Neutrophil (primary cell): ENCODE measurements around the gene PRKN.

Experiments used
- H3K27ac ChIP-seq: fragments of 200-600 bp; sonication (generic); 2 replicates; pipeline ENCODE4 v1.5.1; 2016; ENCODE audit warnings: mild to moderate bottlenecking, moderate library complexity
- H3K27me3 ChIP-seq: fragments of 200-600 bp; sonication (generic); 2 replicates; pipeline ENCODE4 v1.6.0; 2016; ENCODE audit warnings: mild to moderate bottlenecking
- H3K36me3 ChIP-seq: fragments of 200-600 bp; sonication (generic); 2 replicates; pipeline ENCODE4 v1.5.1; 2017
- H3K4me1 ChIP-seq, 2 experiments: fragments of 200-600 bp in 1 of 2; sonication (generic) in 1 of 2; 1 replicate in 1 of 2; 2 replicates in 1 of 2; pipeline versions ENCODE4 v1.5.1 to v1.6.1; 2013 to 2016; ENCODE audit warnings: low read depth in 1 of 2, low read length in 1 of 2, mild to moderate bottlenecking in 1 of 2, moderate library complexity in 1 of 2; ENCODE audit not compliant: control insufficient read depth in 1 of 2, insufficient read depth in 1 of 2
- H3K4me3 ChIP-seq, 2 experiments: fragments of 200-600 bp in 1 of 2; sonication (generic) in 1 of 2; 1 replicate in 1 of 2; 2 replicates in 1 of 2; pipeline ENCODE4 v1.5.1; 2013 to 2016; ENCODE audit warnings: low read depth in 1 of 2, low read length in 1 of 2, mild to moderate bottlenecking in 1 of 2, moderate library complexity in 1 of 2
- H3K9me3 ChIP-seq: fragments of 200-600 bp; sonication (generic); 2 replicates; pipeline ENCODE4 v1.5.1; 2016
- CTCF ChIP-seq: fragments of 200-600 bp; sonication (generic); IDR thresholded peaks from 2 replicates; pipeline ENCODE4 v1.5.1; 2016; ENCODE audit warnings: antibody characterized with exemption

Gene PRKN

DNA sequence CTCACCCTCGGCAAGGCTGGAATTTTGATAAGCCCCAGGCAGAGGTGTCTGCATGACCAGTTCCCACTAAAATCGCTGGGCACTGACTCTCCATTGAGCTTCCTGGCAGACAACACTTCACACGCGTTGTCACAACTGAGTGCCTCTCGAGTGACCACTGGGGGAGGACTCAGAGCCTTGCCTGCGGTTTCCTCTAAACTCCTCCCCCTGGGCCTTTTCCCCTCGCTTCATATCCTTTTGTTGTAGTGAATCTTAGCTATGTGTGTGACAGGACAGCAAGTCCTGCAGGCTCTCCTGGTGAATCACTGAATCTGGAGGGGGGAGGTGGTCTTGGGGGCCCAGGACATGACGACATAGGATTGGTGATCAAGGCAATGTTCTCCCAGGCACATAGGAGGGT lies 670.8 kb downstream of the PRKN start:
- no peaks in the 10 kb centered on the region for H3K4me1 ChIP-seq
- H3K9me3 ChIP-seq = no peaks in the 10 kb centered on the region
- H3K36me3 ChIP-seq = no peaks in the 10 kb centered on the region
- no peaks in the 10 kb centered on the region for H3K27me3 ChIP-seq
- TF ChIP-seq CTCF = no peak
- H3K27ac ChIP-seq = no peak overlapping the region
- H3K4me3 ChIP-seq = no peak overlapping the region

DNA sequence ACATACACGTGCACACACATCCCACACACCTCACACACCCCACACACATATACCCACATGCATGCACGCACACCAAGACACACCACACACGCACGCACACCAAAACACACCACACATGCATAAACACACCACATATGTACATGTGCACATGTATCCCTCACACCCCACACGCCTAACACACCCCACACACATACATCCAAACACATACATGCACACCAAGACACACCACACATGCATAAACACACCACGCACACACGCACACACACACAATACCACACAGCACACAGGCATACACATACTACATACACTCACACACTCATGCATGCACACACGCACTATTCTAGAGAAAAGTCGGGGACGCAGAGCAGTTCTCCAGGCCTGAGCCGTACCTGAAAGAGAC lies 671.5 kb downstream of the PRKN start:
- Histone ChIP-seq H3K4me3 (no peak overlapping the region), H3K36me3 (no peaks in the 10 kb centered on the region), H3K27ac (no peak overlapping the region), H3K4me1 (no peaks in the 10 kb centered on the region), H3K27me3 (no peaks in the 10 kb centered on the region), H3K9me3 (no peaks in the 10 kb centered on the region)
- TF ChIP-seq CTCF = no peak

GRCh38 chr6:162055365-162055764 lies 672.2 kb downstream of the PRKN start:
- no peaks in the 10 kb centered on the region for H3K4me1 ChIP-seq
- no peak for TF ChIP-seq CTCF
- no peaks in the 10 kb centered on the region for H3K27me3 ChIP-seq
- no peak overlapping the region for H3K27ac ChIP-seq
- no peak overlapping the region for H3K4me3 ChIP-seq
- H3K9me3 ChIP-seq = no peaks in the 10 kb centered on the region
- H3K36me3 ChIP-seq = no peaks in the 10 kb centered on the region

- TF ChIP-seq CTCF = no peak
- Histone ChIP-seq H3K27ac (no peak overlapping the region), H3K4me1 (no peaks in the 10 kb centered on the region), H3K9me3 (no peaks in the 10 kb centered on the region), H3K36me3 (no peaks in the 10 kb centered on the region), H3K4me3 (no peak overlapping the region), H3K27me3 (no peaks in the 10 kb centered on the region)
These were observed 674.5 kb downstream of the PRKN start for GRCh38 chr6:162053084-162053483.

- no peak for TF ChIP-seq CTCF
- H3K9me3 ChIP-seq = no peaks in the 10 kb centered on the region
- no peaks in the 10 kb centered on the region for H3K4me1 ChIP-seq
- H3K36me3 ChIP-seq = no peaks in the 10 kb centered on the region
- no peak overlapping the region for H3K27ac ChIP-seq
- no peaks in the 10 kb centered on the region for H3K27me3 ChIP-seq
- H3K4me3 ChIP-seq = no peak overlapping the region
These were observed 677.0 kb downstream of the PRKN start for GRCh38 chr6:162050579-162050978.

- Histone ChIP-seq H3K4me1 (no peaks in the 10 kb centered on the region), H3K36me3 (no peaks in the 10 kb centered on the region), H3K27ac (no peak overlapping the region), H3K9me3 (no peaks in the 10 kb centered on the region), H3K27me3 (no peaks in the 10 kb centered on the region), H3K4me3 (no peak overlapping the region)
- TF ChIP-seq CTCF = no peak
These were observed 681.2 kb downstream of the PRKN start for GRCh38 chr6:162046324-162046723.
